HG03095 (cell line): ENCODE data around the gene ARHGEF38.
A peak's percentile ranks its signal among the peaks of the same experiment; 100 is the strongest.
"Not testable (repeated sequence)": the region's sequence is repeated elsewhere in the genome, so short reads cannot be mapped to it uniquely, and the experiment has no call there.

Experiments used
- ATAC-seq: cut with Tn5 transposase; IDR thresholded peaks from one replicate; pipeline ENCODE4 v1.9.1; 2021; ENCODE audit warnings: moderate library complexity; ENCODE audit not compliant: unreplicated experiment

Gene ARHGEF38

DNA sequence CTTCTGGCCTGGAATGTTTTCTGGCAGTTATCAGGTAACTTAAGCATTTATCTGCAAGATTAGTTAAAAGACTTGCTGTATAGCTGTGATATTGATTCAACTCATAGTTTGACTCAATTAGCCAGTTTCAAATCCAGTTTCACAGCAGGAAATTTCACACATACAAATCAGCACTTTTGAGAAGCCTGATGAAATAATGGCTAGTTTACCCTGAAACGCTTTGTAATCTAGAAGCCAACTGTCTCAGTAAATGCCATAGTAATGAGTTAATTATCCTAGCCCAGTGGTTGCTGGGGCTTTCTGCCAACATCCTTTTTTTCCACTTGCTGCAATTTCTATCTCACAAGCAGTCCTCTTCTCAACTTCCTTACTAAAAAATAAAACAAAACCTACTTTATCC, 53.1 kb downstream of the ARHGEF38 start:
- ATAC-seq, result no peak

DNA sequence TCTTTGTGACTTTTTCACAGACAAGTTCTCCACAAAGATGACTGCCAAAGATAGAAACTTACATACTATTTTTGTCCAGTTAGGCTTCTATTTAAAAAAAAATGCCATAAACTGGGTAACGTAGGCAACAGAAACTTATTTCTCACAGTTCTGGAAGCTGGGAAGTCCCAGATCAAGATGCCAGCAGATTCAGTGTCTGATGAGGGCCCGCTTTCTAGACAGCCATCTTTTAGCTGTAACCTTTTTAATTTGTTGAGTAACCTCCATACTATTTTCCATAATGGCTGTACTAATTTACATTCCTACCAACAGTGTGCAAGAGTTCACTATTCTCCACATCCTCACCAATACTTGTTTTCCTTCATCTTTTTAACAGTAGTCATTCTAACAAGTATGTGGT, 55.5 kb downstream of the ARHGEF38 start:
- no peak for ATAC-seq

DNA sequence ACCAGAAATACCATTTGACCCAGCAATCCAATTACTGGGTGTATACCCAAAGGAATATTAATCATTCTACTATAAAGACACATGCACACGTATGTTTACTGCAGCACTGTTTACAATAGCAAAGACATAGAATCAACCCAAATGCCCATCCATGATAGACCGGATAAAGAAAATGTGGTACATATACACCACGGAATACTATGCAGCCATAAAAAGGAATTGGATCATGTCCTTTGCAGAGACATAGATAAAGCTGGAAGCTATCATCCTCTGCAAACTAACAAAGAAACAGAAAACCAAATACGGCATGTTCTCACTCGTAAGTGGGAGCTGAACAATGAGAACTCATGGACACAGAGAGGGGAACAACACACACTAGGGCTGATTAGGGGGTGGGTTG, 57.4 kb downstream of the ARHGEF38 start:
- ATAC-seq, result not testable (repeated sequence)

GRCh38 chr4:105613306-105613705, 60.9 kb downstream of the ARHGEF38 start:
- ATAC-seq, result no peak

GRCh38 chr4:105619188-105619931, 66.9 kb downstream of the ARHGEF38 start:
- ATAC-seq, result no peak

- no peak for ATAC-seq
Measured at GRCh38 chr4:105620640-105621323, 68.4 kb downstream of the ARHGEF38 start.

GRCh38 chr4:105622269-105622668, 69.8 kb downstream of the ARHGEF38 start:
- no peak for ATAC-seq

GRCh38 chr4:105623099-105623498, 70.7 kb downstream of the ARHGEF38 start:
- ATAC-seq, result no peak

DNA sequence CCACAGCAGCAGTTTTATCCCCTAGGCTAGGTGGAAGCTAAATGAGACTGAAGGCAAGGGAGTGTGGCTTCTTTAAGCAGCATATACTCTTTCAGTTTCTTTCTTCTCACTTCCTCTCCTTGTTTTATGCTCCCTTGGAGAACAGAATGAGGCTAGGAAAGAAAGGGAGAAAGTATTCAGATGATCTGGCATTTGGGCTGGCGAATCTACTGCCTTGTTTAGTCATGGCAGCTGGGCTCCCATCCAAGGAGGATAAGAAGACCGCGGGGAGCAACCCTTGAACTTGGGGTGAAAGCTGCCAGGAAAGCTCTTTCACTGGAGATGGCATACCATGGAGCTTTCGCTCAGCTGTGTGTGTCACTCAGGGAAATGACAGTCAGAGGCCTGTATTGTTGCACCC, 72.1 kb downstream of the ARHGEF38 start:
- ATAC-seq, result no peak

- no peak for ATAC-seq
Measured at GRCh38 chr4:105625214-105625613, 72.8 kb downstream of the ARHGEF38 start.

- no peak for ATAC-seq
Measured at GRCh38 chr4:105626846-105627245, 74.4 kb downstream of the ARHGEF38 start.

- ATAC-seq, result no peak
Measured at GRCh38 chr4:105627620-105628019, 75.2 kb downstream of the ARHGEF38 start.

- ATAC-seq, result no peak
Measured at GRCh38 chr4:105630670-105631655, 78.5 kb downstream of the ARHGEF38 start.

- no peak for ATAC-seq
Measured at GRCh38 chr4:105631818-105632400, 79.5 kb downstream of the ARHGEF38 start.

- ATAC-seq, result no peak
Measured at GRCh38 chr4:105632599-105632998, 80.2 kb downstream of the ARHGEF38 start.

DNA sequence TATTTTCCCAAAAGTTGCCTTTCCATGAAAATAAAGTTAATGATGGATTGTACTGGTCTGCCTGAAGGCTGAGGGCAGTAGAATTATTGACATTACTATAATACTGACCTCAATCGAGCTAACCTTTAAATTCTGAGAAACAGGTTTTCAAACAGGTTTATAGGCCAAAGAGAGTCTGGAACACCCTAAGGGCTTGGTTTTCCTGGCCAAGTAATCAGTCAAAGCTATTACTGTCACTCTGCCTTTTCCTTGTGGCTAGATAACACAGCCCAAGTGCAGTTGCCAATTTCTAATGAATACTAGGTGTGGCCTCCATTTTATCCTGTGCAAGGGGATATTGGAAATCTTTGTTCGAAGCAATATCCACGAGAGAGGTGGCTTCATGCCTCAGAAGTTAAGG, 80.8 kb downstream of the ARHGEF38 start:
- no peak for ATAC-seq

- ATAC-seq, result no peak
Measured at GRCh38 chr4:105634402-105635080, 82.1 kb downstream of the ARHGEF38 start.

DNA sequence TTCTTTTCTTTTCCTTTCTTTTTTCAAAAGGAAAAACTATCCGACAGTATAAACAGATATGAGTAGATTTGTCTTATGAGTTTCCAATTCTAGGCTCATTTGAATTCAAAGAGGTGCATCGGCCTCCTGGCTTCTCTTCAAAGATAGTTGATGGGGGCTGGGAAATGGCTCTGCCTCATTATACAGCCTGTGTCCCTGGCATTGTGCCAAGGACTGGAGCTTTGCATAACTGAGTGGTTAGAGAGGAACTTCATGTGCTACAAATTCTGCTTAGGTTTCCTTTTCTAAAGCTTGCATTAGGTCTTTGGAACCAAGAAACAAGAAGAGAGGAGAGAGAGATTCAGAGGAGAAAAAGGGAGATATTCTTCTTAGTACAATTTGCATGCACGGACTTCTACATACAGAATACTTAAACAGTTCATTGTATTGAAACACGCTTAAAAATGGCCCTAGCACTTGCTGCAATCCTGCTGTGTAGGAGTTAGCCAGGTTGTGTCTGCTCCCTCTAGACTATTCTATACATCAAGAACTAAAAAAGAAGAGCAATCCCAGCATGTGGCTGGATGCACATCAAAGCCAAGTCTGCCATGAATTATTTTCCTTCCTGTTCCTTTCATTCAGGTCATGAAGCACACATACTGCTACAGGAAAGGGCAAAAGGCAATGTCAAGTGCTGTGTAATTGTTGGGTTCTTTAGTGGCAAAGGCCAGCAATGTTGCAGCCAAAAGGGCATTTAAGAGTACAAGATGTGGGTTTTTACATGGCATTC, 85.2 kb downstream of the ARHGEF38 start:
- ATAC-seq, result peak; percentile 70

- ATAC-seq, result no peak
Measured at GRCh38 chr4:105641845-105642244, 89.4 kb downstream of the ARHGEF38 start.

- no peak for ATAC-seq
Measured at GRCh38 chr4:105644257-105644656, 91.8 kb downstream of the ARHGEF38 start.
